ENCODE measurements around the gene NFIA.

Gene NFIA

GRCh38 chr1:61397935-61398334 lies 315.6 kb downstream of the NFIA start:
- DNase-seq (ENCODE audit: low spot score): no peak

- DNase-seq (ENCODE audit: low spot score): no peak
These were observed 316.8 kb downstream of the NFIA start for GRCh38 chr1:61399199-61399598.

GRCh38 chr1:61400131-61400770 lies 317.9 kb downstream of the NFIA start:
- no peak for DNase-seq (ENCODE audit: low spot score)

GRCh38 chr1:61400997-61401396 lies 318.6 kb downstream of the NFIA start:
- DNase-seq (ENCODE audit: low spot score): no peak

GRCh38 chr1:61403679-61404596 lies 321.6 kb downstream of the NFIA start:
- no peak for DNase-seq (ENCODE audit: low spot score)

- DNase-seq (ENCODE audit: low spot score): no peak
These were observed 322.4 kb downstream of the NFIA start for GRCh38 chr1:61404597-61405376.

GRCh38 chr1:61406467-61406866 lies 324.1 kb downstream of the NFIA start:
- DNase-seq (ENCODE audit: low spot score): no peak

GRCh38 chr1:61412601-61413000 lies 330.2 kb downstream of the NFIA start:
- no peak for DNase-seq (ENCODE audit: low spot score)

GRCh38 chr1:61419196-61419595 lies 336.8 kb downstream of the NFIA start:
- DNase-seq (ENCODE audit: low spot score): no peak

GRCh38 chr1:61419657-61420056 lies 337.3 kb downstream of the NFIA start:
- no peak for DNase-seq (ENCODE audit: low spot score)

GRCh38 chr1:61420243-61420642 lies 337.9 kb downstream of the NFIA start:
- no peak for DNase-seq (ENCODE audit: low spot score)

GRCh38 chr1:61420909-61421835 lies 338.8 kb downstream of the NFIA start:
- DNase-seq (ENCODE audit: low spot score): no peak

GRCh38 chr1:61423643-61424042 lies 341.3 kb downstream of the NFIA start:
- no peak for DNase-seq (ENCODE audit: low spot score)

- no peak for DNase-seq (ENCODE audit: low spot score)
These were observed 342.0 kb downstream of the NFIA start for GRCh38 chr1:61424382-61424781.

- no peak for DNase-seq (ENCODE audit: low spot score)
These were observed 342.7 kb downstream of the NFIA start for GRCh38 chr1:61425040-61425439.

- DNase-seq (ENCODE audit: low spot score): no peak
These were observed 343.9 kb downstream of the NFIA start for GRCh38 chr1:61426254-61426653.

GRCh38 chr1:61426885-61427284 lies 344.5 kb downstream of the NFIA start:
- DNase-seq (ENCODE audit: low spot score): no peak

GRCh38 chr1:61427510-61427909 lies 345.1 kb downstream of the NFIA start:
- no peak for DNase-seq (ENCODE audit: low spot score)

- no peak for DNase-seq (ENCODE audit: low spot score)
These were observed 345.8 kb downstream of the NFIA start for GRCh38 chr1:61428146-61428545.

- no peak for DNase-seq (ENCODE audit: low spot score)
These were observed 350.4 kb downstream of the NFIA start for GRCh38 chr1:61432616-61433388.

- no peak for DNase-seq (ENCODE audit: low spot score)
These were observed 351.3 kb downstream of the NFIA start for GRCh38 chr1:61433646-61434045.
